ENCODE results near the gene SULT1C2. TPM values are rescaled to one million over a fixed set of nuclear protein-coding genes. Genes with fewer than 3 reads are reported as not detected.
"Not testable (repeated sequence)": the region's sequence is repeated elsewhere in the genome, so short reads cannot be mapped to it uniquely, and the experiment has no call there.

SULT1C2 gene
- total and polyA plus RNA-seq, 4 donors, result 1.7 to 2.8 TPM; not detected in 2

DNA sequence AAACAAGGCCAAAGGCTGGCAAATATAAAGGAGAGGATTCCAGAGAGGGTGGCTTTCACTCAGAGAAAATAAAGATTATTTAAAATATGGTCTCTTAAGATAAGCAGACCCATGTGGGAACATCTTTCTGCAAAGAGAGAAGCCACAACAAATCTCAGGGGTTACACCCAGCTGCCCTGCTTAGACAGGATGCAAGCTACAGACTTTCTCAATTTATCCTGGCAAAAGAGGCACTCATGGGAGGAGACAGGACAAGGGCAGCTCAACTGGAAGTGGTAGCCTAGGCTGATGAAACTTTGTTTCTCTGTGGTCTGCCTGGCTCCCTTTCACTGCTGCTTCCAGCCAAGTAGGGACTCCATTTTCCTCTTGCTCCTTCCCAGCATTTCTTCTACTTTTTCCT, 63.2 kb downstream of the SULT1C2 start:
- ATAC-seq (ENCODE audit: low FRiP score) (no peak), DNase-seq (no peak)
- no peak overlapping the region for H3K27ac ChIP-seq (ENCODE audit: low read depth in 1 of 2, low read length in 2 of 2)
- intact Hi-C loops (cut with DNase I), result loop anchor here in 1 of 2 donors (5.0 kb wide), 1 partner anchor 230 kb away; no protein-coding TSS in a partner anchor
- H3K36me3 ChIP-seq (ENCODE audit: control insufficient read depth in 1 of 2, insufficient read depth in 2 of 2, low read length in 1 of 2), result no peaks in the 10 kb centered on the region
- no peaks in the 10 kb centered on the region for H3K27me3 ChIP-seq (ENCODE audit: control insufficient read depth in 1 of 2, insufficient read depth in 2 of 2, low read length in 1 of 2)
- no peak overlapping the region for H3K4me3 ChIP-seq (ENCODE audit: low read length in 2 of 2)
- no peaks in the 10 kb centered on the region for H3K4me1 ChIP-seq (ENCODE audit: control insufficient read depth in 1 of 2, insufficient read depth in 2 of 2, low read length in 2 of 2)
- no peaks in the 10 kb centered on the region for H3K9me3 ChIP-seq (ENCODE audit: control insufficient read depth, low read length)

DNA sequence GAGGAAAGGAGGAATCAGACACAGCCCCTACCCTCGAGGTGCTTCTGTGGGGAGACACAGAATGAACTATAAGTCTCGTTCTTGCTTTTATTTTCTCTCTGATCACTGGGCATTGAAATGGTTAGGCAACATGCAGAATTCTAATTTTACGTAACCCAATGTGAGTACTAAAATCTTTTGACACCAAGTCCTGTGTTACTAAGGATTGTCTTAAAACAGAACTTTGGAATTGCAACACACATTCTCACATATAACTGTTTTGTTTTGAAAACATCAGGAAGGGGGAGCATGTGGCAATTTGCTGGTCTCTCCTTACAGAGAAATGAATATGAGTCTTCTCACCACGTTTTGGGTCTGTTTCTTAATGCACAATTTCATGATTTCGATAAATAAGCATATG, 65.4 kb downstream of the SULT1C2 start:
- DNase-seq (no peak), ATAC-seq (ENCODE audit: low FRiP score) (no peak)
- intact Hi-C loops (cut with DNase I), result loop anchor here in 1 of 2 donors (5.0 kb wide), 1 partner anchor 228 kb away; no protein-coding TSS in a partner anchor
- Histone ChIP-seq H3K4me3 (ENCODE audit: low read length in 2 of 2) (no peak overlapping the region), H3K27ac (ENCODE audit: low read depth in 1 of 2, low read length in 2 of 2) (no peak overlapping the region), H3K9me3 (ENCODE audit: control insufficient read depth, low read length) (no peaks in the 10 kb centered on the region), H3K27me3 (ENCODE audit: control insufficient read depth in 1 of 2, insufficient read depth in 2 of 2, low read length in 1 of 2) (no peaks in the 10 kb centered on the region), H3K36me3 (ENCODE audit: control insufficient read depth in 1 of 2, insufficient read depth in 2 of 2, low read length in 1 of 2) (no peaks in the 10 kb centered on the region), H3K4me1 (ENCODE audit: control insufficient read depth in 1 of 2, insufficient read depth in 2 of 2, low read length in 2 of 2) (no peaks in the 10 kb centered on the region)
- WGBS, 2 donors, result 73 to 76% methylated on average over 5 of the region's 5 CpGs

DNA sequence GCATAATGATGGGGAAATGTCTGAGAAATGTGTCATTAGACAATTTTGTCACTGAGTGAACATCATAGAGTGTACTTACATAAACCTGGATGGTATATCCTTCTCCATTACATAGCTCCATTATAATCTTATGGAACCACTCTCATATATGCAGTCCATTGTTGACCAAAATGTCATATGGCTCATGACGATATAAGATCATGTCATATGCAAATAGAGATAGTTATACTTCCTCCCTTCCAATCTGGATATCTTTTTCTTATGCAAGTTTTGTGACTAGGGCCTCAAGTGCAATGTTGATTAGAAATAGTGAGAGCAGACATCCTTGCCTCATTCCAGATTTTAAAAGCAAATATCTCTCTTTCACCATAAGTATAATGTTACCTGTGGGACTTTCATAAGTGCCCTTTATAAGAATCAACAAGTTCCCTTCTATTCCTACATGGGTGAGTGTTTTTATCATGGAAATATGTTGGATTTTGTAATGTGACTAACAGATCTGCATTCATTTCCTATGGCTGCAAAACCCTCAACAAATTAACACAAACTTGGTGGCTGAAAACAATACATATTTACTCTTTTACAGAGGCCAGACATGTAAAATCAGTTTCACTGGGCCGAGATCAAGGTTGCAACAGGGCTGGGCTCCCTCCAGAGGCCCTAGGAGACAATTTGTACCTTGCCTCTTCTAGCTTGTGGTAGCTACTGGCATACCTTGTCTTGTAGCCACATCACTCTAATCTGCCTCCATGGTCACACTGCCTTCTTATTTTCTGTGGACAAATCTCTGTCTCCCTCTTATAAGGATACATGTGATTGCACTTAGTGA, 67.4 kb downstream of the SULT1C2 start:
- Histone ChIP-seq H3K36me3 (ENCODE audit: control insufficient read depth in 1 of 2, insufficient read depth in 2 of 2, low read length in 1 of 2) (no peaks in the 10 kb centered on the region), H3K4me3 (ENCODE audit: low read length in 2 of 2) (no peak overlapping the region), H3K27me3 (ENCODE audit: control insufficient read depth in 1 of 2, insufficient read depth in 2 of 2, low read length in 1 of 2) (no peaks in the 10 kb centered on the region), H3K27ac (ENCODE audit: low read depth in 1 of 2, low read length in 2 of 2) (no peak overlapping the region), H3K4me1 (ENCODE audit: control insufficient read depth in 1 of 2, insufficient read depth in 2 of 2, low read length in 2 of 2) (no peaks in the 10 kb centered on the region), H3K9me3 (ENCODE audit: control insufficient read depth, low read length) (no peaks in the 10 kb centered on the region)
- WGBS, 2 donors, result 82 to 91% methylated on average over 2 of the region's 2 CpGs
- no peak for ATAC-seq (ENCODE audit: low FRiP score)
- DNase-seq, result no peak
- intact Hi-C loops (cut with DNase I), result no loop called here

DNA sequence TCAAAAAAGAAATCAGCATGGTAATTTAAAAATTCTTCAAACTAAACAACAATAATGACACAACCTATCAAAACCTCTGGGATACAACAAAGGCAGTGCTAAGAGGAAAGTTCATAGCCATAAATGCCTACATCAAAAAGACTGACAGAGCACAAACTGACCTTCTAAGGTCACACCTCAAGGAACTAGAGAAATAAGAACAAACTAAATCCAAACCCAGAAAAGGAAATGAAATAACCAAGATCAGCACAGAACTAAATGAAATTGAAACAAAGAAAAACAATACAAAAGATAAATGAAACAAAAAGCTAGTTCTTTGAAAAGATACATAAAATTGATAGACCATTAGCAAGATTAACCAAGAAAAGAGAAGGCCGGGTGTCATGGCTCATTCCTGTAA, 70.6 kb downstream of the SULT1C2 start:
- WGBS, 2 donors, result 89 to 92% methylated on average over 1 of the region's 1 CpG

More for the DNA sequence above, 70.6 kb downstream of the SULT1C2 start:
- H3K4me3 ChIP-seq (ENCODE audit: low read length in 2 of 2); H3K27ac ChIP-seq (ENCODE audit: low read depth in 1 of 2, low read length in 2 of 2); H3K9me3 ChIP-seq (ENCODE audit: control insufficient read depth, low read length); intact Hi-C loops (cut with DNase I); H3K27me3 ChIP-seq (ENCODE audit: control insufficient read depth in 1 of 2, insufficient read depth in 2 of 2, low read length in 1 of 2); H3K36me3 ChIP-seq (ENCODE audit: control insufficient read depth in 1 of 2, insufficient read depth in 2 of 2, low read length in 1 of 2); DNase-seq; ATAC-seq (ENCODE audit: low FRiP score); H3K4me1 ChIP-seq (ENCODE audit: control insufficient read depth in 1 of 2, insufficient read depth in 2 of 2, low read length in 2 of 2): not testable (repeated sequence)

Other genes with a start within 250 kb of the SULT1C2 start
- not detected for gene SULT1C3, start 48.9 kb upstream of the SULT1C2 start, total RNA-seq
- gene SULT1C3, start 48.9 kb upstream of the SULT1C2 start, polyA plus RNA-seq, result not detected
- 10 to 100 TPM in 1 of 2 donors, 1 to 10 TPM in 1; 4.2 to 10.3 TPM for gene SULT1C4, start 89.1 kb downstream of the SULT1C2 start, total RNA-seq
- 1 to 10 TPM in 1 of 2 donors, not detected in 1; 2.7 TPM for gene SULT1C4, start 89.1 kb downstream of the SULT1C2 start, polyA plus RNA-seq
- gene GCC2, start 160.3 kb downstream of the SULT1C2 start, total RNA-seq, result 10 to 100 TPM; 52.1 to 64.6 TPM
- 10 to 100 TPM; 10.8 to 13.6 TPM for gene GCC2, start 160.3 kb downstream of the SULT1C2 start, polyA plus RNA-seq
- 100 to 1,000 TPM in 1 of 2 donors, 10 to 100 TPM in 1; 76.7 to 100 TPM for gene LIMS1, start 245.6 kb downstream of the SULT1C2 start, total RNA-seq
- 100 to 1,000 TPM in 1 of 2 donors, 10 to 100 TPM in 1; 48.0 to 111 TPM for gene LIMS1, start 245.6 kb downstream of the SULT1C2 start, polyA plus RNA-seq

All from aorta (tissue), 5 donors.